Fibroblast of lung (primary cell): ENCODE data around the gene ATP13A1. TPM values are rescaled to one million over a fixed set of nuclear protein-coding genes. Genes with fewer than 3 reads are reported as not detected.

Source experiments
- DNase-seq, 2 donors: peaks; one replicate each; pipeline versions ENCODE4 v3.0.0 to v3.0.0-alpha.2; 2010; ENCODE audit warnings: low read depth in 2 of 2
- H2AFZ ChIP-seq: 2 replicates; pipeline ENCODE4 v1.5.1; 2012; ENCODE audit warnings: low read length, control low read depth, inconsistent platforms
- H3K27ac ChIP-seq: 2 replicates; pipeline ENCODE4 v1.5.1; 2011; ENCODE audit warnings: low read length, control low read depth; ENCODE audit not compliant: insufficient read depth
- H3K27me3 ChIP-seq: 2 replicates; pipeline ENCODE4 v1.5.1; 2011; ENCODE audit warnings: mild to moderate bottlenecking, low read length; ENCODE audit not compliant: control insufficient read depth, insufficient read depth
- H3K36me3 ChIP-seq: 2 replicates; pipeline ENCODE4 v1.5.1; 2011; ENCODE audit warnings: low read length; ENCODE audit not compliant: control insufficient read depth, insufficient read depth
- H3K4me1 ChIP-seq: 2 replicates; pipeline ENCODE4 v1.5.1; 2011; ENCODE audit warnings: low read length; ENCODE audit not compliant: control insufficient read depth, insufficient read depth; ENCODE audit errors: extremely low read depth
- H3K4me2 ChIP-seq: 2 replicates; pipeline ENCODE4 v1.5.1; 2011; ENCODE audit warnings: low read length, control low read depth; ENCODE audit not compliant: insufficient read depth; ENCODE audit errors: extremely low read depth
- H3K4me3 ChIP-seq, 4 experiments: fragments of 200-600 bp in 1 of 4; sonication (generic) in 1 of 4; replicated peaks in 1 of 4; 2 replicates each; pipeline ENCODE4 v1.5.1; 2011 to 2016; ENCODE audit warnings: low read length in 4 of 4, low read depth in 3 of 4, mild to moderate bottlenecking in 3 of 4, control low read depth in 2 of 4, inconsistent platforms in 1 of 4, mixed read lengths in 1 of 4; ENCODE audit not compliant: insufficient read depth in 1 of 4; ENCODE audit errors: control extremely low read depth in 1 of 4
- H3K79me2 ChIP-seq: 2 replicates; pipeline ENCODE4 v1.5.1; 2012; ENCODE audit warnings: mild to moderate bottlenecking, low read length, inconsistent platforms; ENCODE audit not compliant: control insufficient read depth, insufficient read depth
- H3K9ac ChIP-seq: 2 replicates; pipeline ENCODE4 v1.5.1; 2011; ENCODE audit warnings: mild to moderate bottlenecking, low read length, control low read depth; ENCODE audit not compliant: insufficient read depth
- H3K9me3 ChIP-seq: 2 replicates; pipeline ENCODE4 v1.5.1; 2012; ENCODE audit warnings: low read depth, low read length; ENCODE audit not compliant: control insufficient read depth, insufficient read depth
- H4K20me1 ChIP-seq: 2 replicates; pipeline ENCODE4 v1.5.1; 2011; ENCODE audit warnings: low read length; ENCODE audit not compliant: control insufficient read depth, insufficient read depth; ENCODE audit errors: extremely low read depth
- EZH2 ChIP-seq: IDR thresholded peaks from 2 replicates; pipeline ENCODE4 v1.5.1; 2012; ENCODE audit warnings: low read length, control low read depth, mild to moderate bottlenecking; ENCODE audit errors: missing control alignments
- polyA plus RNA-seq, 2 donors: library from polyadenylated mRNA; depleted of rRNA in 1 of 2; stranded (reverse) in 1 of 2; unstranded in 1 of 2; fragments of >200 nt; gene quantifications; 2 replicates each; pipeline ENCODE4 v1.2.1, GENCODE V29; 2011 to 2012; ENCODE audit warnings: missing spikeins in 1 of 2
- total RNA-seq: library from RNA; depleted of rRNA; stranded (reverse); fragments of >200 nt; gene quantifications from 2 replicates; pipeline ENCODE4 v1.2.1, GENCODE V29; 2014
- TF ChIP-seq, protein P1 (sequence below), 2 donors: IDR thresholded peaks in 1 of 2; conservative IDR thresholded peaks in 1 of 2; 1 replicate in 1 of 2; 2 replicates in 1 of 2; pipeline ENCODE4 v1.5.1; 2011 to 2012; ENCODE audit warnings: low read length in 2 of 2, control low read depth in 1 of 2, inconsistent platforms in 1 of 2, low read depth in 1 of 2, mild to moderate bottlenecking in 1 of 2

The ATP13A1 gene
- total and polyA plus RNA-seq, 2 donors (not counting 1 experiment from before 2014, with no cell fraction given), result 8.5 to 25.4 TPM

DNA sequence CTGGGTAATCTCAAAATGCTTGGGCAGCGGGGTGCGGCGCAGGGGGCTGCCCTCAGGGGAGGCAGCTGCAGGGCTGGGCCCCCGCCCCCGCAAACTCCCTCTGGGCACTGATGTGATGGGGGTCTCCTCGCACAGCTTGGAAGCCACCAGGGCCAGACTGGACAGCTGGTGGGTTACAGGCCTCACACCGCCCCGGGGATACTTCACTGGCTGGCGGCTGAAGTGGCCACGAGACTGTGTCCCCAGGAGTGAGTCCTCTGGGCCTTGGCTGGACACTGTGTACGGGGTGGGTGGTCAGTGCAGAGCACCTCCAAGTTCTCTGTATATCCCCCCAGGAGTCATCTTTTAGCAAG lies 33.4 kb downstream of the ATP13A1 start:
- H2AFZ ChIP-seq, result no peak overlapping the region
- no peak overlapping the region for H3K9ac ChIP-seq
- H3K9me3 ChIP-seq, result no peaks in the 10 kb centered on the region
- no peak overlapping the region for H3K27ac ChIP-seq
- H3K4me1 ChIP-seq, result no peaks in the 10 kb centered on the region
- peaks cover 9% of the 10 kb centered on the region for H3K36me3 ChIP-seq
- H3K4me2 ChIP-seq, result no peak overlapping the region
- H3K4me3 ChIP-seq, result no peak overlapping the region
- TF ChIP-seq, protein P1, sequence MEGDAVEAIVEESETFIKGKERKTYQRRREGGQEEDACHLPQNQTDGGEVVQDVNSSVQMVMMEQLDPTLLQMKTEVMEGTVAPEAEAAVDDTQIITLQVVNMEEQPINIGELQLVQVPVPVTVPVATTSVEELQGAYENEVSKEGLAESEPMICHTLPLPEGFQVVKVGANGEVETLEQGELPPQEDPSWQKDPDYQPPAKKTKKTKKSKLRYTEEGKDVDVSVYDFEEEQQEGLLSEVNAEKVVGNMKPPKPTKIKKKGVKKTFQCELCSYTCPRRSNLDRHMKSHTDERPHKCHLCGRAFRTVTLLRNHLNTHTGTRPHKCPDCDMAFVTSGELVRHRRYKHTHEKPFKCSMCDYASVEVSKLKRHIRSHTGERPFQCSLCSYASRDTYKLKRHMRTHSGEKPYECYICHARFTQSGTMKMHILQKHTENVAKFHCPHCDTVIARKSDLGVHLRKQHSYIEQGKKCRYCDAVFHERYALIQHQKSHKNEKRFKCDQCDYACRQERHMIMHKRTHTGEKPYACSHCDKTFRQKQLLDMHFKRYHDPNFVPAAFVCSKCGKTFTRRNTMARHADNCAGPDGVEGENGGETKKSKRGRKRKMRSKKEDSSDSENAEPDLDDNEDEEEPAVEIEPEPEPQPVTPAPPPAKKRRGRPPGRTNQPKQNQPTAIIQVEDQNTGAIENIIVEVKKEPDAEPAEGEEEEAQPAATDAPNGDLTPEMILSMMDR (conservative IDR thresholded peaks at IDR 0.05 in 1 of 2, IDR thresholded peaks at IDR 0.05 in 1 of 2; ENCODE audit: low read depth in 1 of 2, low read length in 2 of 2), result no peak
- no peaks in the 10 kb centered on the region for H4K20me1 ChIP-seq
- no peak for DNase-seq
- no peaks in the 10 kb centered on the region for H3K27me3 ChIP-seq
- H3K79me2 ChIP-seq, result no peaks in the 10 kb centered on the region

DNA sequence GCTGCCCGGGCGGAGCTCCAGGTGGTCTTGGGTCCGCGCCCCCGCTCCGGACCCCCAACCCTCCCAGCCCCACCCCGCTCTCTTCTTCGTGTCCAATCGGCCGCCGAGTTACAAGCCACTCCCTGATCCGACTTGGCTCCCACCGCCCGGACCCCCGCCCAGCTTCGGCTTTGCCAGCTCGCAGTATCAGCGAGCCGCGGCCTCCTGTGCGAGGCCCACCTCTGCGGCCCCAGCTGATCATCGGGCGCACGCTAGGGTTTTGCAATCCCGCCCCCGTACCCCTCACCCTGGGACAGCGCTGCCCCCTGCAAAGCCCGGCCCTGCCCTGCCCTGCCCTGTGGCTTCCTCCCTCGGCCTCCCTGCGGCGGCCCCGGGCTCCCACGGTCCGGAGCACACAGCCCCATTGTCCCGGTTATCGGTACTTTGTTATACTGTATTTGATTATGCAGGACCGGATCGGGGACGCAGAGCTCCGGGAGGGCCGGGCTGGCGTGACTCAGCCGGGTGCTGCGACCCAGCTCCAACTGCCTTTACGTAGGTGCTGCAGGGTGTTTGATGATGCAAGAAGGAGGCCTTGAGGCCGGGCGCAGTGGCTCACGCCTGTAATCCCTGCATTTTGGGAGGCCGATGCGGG lies 34.9 kb downstream of the ATP13A1 start:
- Histone ChIP-seq H3K9me3 (no peaks in the 10 kb centered on the region), H3K4me3 (peak overlapping the region in 2 of 4 experiments; percentile 12 to 41), H3K36me3 (no peaks in the 10 kb centered on the region), H3K4me2 (no peak overlapping the region), H4K20me1 (no peaks in the 10 kb centered on the region), H2AFZ (no peak overlapping the region), H3K4me1 (no peaks in the 10 kb centered on the region), H3K79me2 (no peaks in the 10 kb centered on the region), H3K27ac (no peak overlapping the region), H3K27me3 (no peaks in the 10 kb centered on the region), H3K9ac (no peak overlapping the region)
- peak; percentile 72 to 81 for DNase-seq
- TF ChIP-seq, protein P1 (conservative IDR thresholded peaks at IDR 0.05 in 1 of 2, IDR thresholded peaks at IDR 0.05 in 1 of 2; ENCODE audit: low read depth in 1 of 2, low read length in 2 of 2), result no peak
- TF ChIP-seq EZH2, result no peak

DNA sequence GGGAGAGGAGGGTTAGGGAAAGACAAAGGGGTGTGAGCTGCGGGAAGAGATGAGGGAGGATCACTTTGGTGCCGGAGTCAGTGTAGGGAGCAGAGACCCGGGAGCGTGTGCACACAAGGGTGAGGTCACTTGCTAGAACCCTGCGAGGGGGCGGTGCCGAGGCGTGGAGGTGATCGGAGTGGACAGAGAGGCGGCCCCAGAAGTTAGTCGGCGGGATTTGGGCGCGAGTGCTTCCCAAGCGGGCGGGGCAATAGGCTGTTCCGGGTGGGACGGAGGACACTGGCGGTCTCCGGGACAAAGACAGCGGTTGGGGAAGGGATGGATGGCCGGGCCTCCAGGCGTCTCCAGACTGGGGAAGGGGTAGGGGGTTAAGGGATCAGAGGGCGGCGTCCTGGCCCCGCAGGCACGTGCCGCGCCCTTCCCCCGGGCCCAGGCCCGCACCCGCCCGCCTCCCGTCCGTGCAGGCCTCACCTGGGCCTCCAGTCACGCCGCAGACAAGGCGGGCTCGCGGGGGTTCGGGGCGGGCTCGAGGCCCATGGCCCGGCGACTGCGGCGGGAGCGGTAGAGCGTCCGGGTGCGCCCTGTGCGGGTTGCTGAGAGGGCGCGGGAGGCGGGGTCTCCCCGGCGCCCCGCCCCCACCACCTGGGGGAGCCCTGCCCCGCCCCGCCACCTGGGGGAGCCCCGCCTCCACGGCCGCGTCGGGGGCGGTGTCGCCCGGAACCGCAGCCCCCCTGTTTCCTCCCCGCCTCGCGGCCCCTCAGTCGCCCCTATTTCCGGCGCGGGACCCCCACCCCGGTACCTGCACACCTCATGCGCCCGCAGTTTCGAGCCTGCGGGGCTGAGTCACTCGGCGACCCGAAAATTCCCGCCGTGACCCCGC lies 35.6 kb downstream of the ATP13A1 start, which contains the start of gene LPAR2:
LPAR2 (minus strand) TSS at position 600 of the 880 bp plus-strand sequence. CDS start 945 bp downstream, outside the sequence.
- Histone ChIP-seq H2AFZ (no peak within 1 kb of the TSS), H3K9ac (no peak within 1 kb of the TSS), H3K4me3 (peak within 1 kb of the TSS in 2 of 4 experiments; percentile 12 to 41), H3K36me3 (no peaks in the 10 kb centered on the region), H3K79me2 (no peaks in the 10 kb centered on the region), H3K27me3 (no peaks in the 10 kb centered on the region), H3K4me1 (no peaks in the 10 kb centered on the region), H4K20me1 (no peaks in the 10 kb centered on the region), H3K9me3 (no peaks in the 10 kb centered on the region), H3K4me2 (no peak within 1 kb of the TSS), H3K27ac (no peak within 1 kb of the TSS)
- peak in 1 of 2 donors; percentile 10 for DNase-seq
- TF ChIP-seq, protein P1 (conservative IDR thresholded peaks at IDR 0.05 in 1 of 2, IDR thresholded peaks at IDR 0.05 in 1 of 2; ENCODE audit: low read depth in 1 of 2, low read length in 2 of 2), result no peak
- no peak for TF ChIP-seq EZH2
